SIG-M5 treated with dmso at 0.1 percent for 504 hours (cell line): ENCODE results near the gene FBXW2.
"Not testable (repeated sequence)": the region's sequence is repeated elsewhere in the genome, so short reads cannot be mapped to it uniquely, and the experiment has no call there.

ENCODE experiments used
- DNase-seq: peaks from one replicate; lab custom pipeline; 2025; ENCODE audit not compliant: unreplicated experiment; lab: John Stamatoyannopoulos, UW

The FBXW2 gene

GRCh38 chr9:120792898-120793765, at the start of gene FBXW2:
Gene FBXW2 (minus strand): TSS chr9:120793416. CDS start chr9:120788258, 5,158 bp downstream.
- peak; percentile 83 for DNase-seq

- DNase-seq = no peak
These were observed 48.9 kb upstream of the FBXW2 start for GRCh38 chr9:120841930-120842684.

- DNase-seq = no peak
These were observed 45.9 kb upstream of the FBXW2 start for GRCh38 chr9:120839146-120839545.

- DNase-seq = no peak
These were observed 44.7 kb upstream of the FBXW2 start for GRCh38 chr9:120837921-120838320.

GRCh38 chr9:120833325-120833724, 40.1 kb upstream of the FBXW2 start:
- DNase-seq = no peak

- no peak for DNase-seq
These were observed 39.6 kb upstream of the FBXW2 start for GRCh38 chr9:120832807-120833206.

GRCh38 chr9:120830865-120831264, 37.6 kb upstream of the FBXW2 start:
- DNase-seq = no peak

- no peak for DNase-seq
These were observed 36.9 kb upstream of the FBXW2 start for GRCh38 chr9:120830151-120830550.

- no peak for DNase-seq
These were observed 36.4 kb upstream of the FBXW2 start for GRCh38 chr9:120829650-120830049.

GRCh38 chr9:120820095-120820494, 26.9 kb upstream of the FBXW2 start:
- no peak for DNase-seq

GRCh38 chr9:120818595-120818994, 25.4 kb upstream of the FBXW2 start:
- no peak for DNase-seq

- no peak for DNase-seq
These were observed 21.9 kb upstream of the FBXW2 start for GRCh38 chr9:120815075-120815474.

GRCh38 chr9:120808931-120809330, 15.7 kb upstream of the FBXW2 start:
- DNase-seq = no peak

GRCh38 chr9:120807607-120808379, 14.6 kb upstream of the FBXW2 start:
- no peak for DNase-seq

- DNase-seq = not testable (repeated sequence)
These were observed 11.7 kb upstream of the FBXW2 start for GRCh38 chr9:120804784-120805363.

GRCh38 chr9:120801441-120801840, 8.2 kb upstream of the FBXW2 start:
- no peak for DNase-seq

GRCh38 chr9:120791161-120791560, 2.1 kb downstream of the FBXW2 start:
- no peak for DNase-seq

- DNase-seq = no peak
These were observed 5.3 kb downstream of the FBXW2 start for GRCh38 chr9:120787933-120788332.

- peak; percentile 43 for DNase-seq
These were observed 9.6 kb downstream of the FBXW2 start for GRCh38 chr9:120783602-120784047.

GRCh38 chr9:120781236-120781635, 12.0 kb downstream of the FBXW2 start:
- DNase-seq = no peak

GRCh38 chr9:120780367-120780766, 12.8 kb downstream of the FBXW2 start:
- no peak for DNase-seq
